Suprapubic skin (tissue), 3 donors: ENCODE measurements around the gene DAB2.

Source experiments
- EP300 ChIP-seq: sonication (generic); formaldehyde crosslinking; IDR thresholded peaks from one replicate; pipeline ENCODE4 v1.6.1; 2017; ENCODE audit warnings: antibody characterized with exemption
- POLR2A ChIP-seq, 2 donors: fragments of 450-650 bp; IDR thresholded peaks; one replicate each; pipeline ENCODE4 v1.6.1; 2017; ENCODE audit warnings: antibody characterized with exemption in 2 of 2, mild to moderate bottlenecking in 2 of 2, moderate library complexity in 2 of 2
- TF ChIP-seq, protein P1 (sequence below), 2 donors: fragments of 200-600 bp in 1 of 2; fragments of 450-650 bp in 1 of 2; sonication (generic) in 1 of 2; IDR thresholded peaks; one replicate each; pipeline ENCODE4 v1.5.1; 2016 to 2019; ENCODE audit warnings: antibody characterized with exemption in 2 of 2, mild to moderate bottlenecking in 1 of 2, moderate library complexity in 1 of 2

DNA sequence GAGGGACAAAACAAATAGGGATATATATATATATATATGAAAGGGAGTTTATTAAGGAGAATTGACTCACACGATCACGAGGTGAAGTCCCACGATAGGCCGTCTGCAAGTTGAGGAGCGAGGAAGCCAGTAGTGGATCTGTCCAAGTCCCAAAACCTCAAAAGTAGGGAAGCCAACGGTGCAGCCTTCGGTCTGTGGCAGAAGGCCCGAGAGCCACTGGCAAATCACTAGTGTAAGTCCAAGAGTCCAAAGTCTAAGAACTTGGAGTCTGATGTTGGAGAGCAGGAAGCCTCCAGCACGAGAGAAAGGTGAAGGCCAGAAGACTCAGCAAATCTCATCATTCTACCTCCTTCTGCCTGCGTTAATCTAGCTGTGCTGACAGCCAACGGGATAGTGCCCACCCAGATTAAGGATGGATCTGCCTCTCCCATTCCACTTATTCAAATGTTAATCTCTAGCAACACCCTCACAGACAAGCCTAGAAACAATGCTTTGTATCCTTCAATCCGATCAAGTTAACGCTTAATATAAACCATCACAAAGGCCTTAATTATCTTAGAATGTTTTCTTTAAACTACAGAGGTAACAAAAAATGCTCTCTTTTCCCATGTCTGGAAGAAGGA lies 23.8 kb upstream of the DAB2 start:
- no peak for TF ChIP-seq EP300
- TF ChIP-seq, protein P1, sequence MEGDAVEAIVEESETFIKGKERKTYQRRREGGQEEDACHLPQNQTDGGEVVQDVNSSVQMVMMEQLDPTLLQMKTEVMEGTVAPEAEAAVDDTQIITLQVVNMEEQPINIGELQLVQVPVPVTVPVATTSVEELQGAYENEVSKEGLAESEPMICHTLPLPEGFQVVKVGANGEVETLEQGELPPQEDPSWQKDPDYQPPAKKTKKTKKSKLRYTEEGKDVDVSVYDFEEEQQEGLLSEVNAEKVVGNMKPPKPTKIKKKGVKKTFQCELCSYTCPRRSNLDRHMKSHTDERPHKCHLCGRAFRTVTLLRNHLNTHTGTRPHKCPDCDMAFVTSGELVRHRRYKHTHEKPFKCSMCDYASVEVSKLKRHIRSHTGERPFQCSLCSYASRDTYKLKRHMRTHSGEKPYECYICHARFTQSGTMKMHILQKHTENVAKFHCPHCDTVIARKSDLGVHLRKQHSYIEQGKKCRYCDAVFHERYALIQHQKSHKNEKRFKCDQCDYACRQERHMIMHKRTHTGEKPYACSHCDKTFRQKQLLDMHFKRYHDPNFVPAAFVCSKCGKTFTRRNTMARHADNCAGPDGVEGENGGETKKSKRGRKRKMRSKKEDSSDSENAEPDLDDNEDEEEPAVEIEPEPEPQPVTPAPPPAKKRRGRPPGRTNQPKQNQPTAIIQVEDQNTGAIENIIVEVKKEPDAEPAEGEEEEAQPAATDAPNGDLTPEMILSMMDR (IDR thresholded peaks at IDR 0.05), result no peak
- TF ChIP-seq POLR2A (IDR thresholded peaks at IDR 0.05), result no peak
